ENCODE results near the gene MIAT.
"Not testable (repeated sequence)": the region's sequence is repeated elsewhere in the genome, so short reads cannot be mapped to it uniquely, and the experiment has no call there.

The MIAT gene

DNA sequence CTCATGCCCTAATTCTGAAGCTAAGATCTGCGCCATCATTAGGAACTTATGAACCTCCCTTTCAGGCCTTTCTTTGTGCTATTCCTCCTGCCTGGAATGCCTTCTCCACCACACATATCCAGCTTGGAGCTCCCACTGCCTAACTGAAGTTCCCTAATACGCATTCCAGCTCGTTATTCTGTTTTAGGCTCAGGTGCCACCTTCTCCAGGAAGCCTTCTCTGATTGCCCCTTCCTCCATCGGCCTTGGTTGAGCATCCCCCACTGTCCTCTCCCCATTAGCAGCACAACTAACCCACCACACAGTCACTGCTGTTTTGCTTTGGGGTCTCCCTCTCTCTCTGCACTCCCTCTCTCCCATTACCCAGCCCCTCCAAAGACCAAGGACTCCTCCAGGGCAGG lies 44.7 kb upstream of the MIAT start:
- POLR2A ChIA-PET: no interaction called here
- no peak for DNase-seq (ENCODE audit: low read depth, low spot score)
- TF ChIP-seq, protein P1, sequence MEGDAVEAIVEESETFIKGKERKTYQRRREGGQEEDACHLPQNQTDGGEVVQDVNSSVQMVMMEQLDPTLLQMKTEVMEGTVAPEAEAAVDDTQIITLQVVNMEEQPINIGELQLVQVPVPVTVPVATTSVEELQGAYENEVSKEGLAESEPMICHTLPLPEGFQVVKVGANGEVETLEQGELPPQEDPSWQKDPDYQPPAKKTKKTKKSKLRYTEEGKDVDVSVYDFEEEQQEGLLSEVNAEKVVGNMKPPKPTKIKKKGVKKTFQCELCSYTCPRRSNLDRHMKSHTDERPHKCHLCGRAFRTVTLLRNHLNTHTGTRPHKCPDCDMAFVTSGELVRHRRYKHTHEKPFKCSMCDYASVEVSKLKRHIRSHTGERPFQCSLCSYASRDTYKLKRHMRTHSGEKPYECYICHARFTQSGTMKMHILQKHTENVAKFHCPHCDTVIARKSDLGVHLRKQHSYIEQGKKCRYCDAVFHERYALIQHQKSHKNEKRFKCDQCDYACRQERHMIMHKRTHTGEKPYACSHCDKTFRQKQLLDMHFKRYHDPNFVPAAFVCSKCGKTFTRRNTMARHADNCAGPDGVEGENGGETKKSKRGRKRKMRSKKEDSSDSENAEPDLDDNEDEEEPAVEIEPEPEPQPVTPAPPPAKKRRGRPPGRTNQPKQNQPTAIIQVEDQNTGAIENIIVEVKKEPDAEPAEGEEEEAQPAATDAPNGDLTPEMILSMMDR (IDR thresholded peaks at IDR 0.05; ENCODE audit: insufficient read depth, low read length, missing control alignments): no peak
- CTCF ChIA-PET: interaction anchor here (1.5 kb wide), 1 partner anchor 9 kb away, joined by 6 read pairs; the partner anchor contains the start of gene CRYBA4
- H3K4me3 ChIP-seq (ENCODE audit: low read depth, low read length): no peak overlapping the region

DNA sequence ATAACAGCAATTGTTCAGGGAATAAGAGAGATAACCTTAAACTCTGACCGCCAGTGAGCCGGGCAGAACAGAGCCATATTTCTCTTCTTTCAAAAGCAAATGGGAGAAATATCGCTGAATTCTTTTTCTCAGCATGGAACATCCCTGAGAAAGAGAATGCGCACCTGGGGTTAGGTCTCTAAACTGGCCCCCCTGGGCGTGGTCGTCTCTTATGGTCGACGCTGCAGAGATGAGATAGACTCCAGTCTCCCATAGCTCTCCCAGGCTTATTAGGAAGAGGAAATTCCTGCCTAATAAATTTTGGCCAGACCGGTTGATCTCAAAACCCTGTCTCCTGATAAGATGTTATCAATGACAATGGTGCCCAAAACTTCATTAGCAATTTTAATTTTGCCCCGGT lies 43.6 kb upstream of the MIAT start:
- H3K4me3 ChIP-seq (ENCODE audit: low read depth, low read length); DNase-seq (ENCODE audit: low read depth, low spot score); CTCF ChIA-PET; POLR2A ChIA-PET: not testable (repeated sequence)

DNA sequence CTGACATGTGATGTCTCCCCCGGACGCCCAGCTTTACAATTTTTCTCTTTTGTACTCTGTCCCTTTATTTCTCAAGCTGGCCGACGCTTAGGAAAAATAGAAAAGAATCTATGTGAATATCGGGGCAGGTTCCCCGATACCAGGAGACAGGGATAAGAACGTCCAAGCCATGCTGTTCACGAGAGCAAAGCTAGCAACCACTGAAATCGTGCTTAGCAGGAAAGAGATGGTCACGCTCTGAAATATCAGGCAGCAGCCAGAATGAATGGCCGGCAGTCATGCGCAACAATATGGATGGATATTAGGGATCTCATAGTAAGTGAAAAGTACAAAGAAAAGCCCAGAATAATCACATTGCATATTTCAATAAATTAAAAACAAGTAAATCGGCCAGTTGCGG lies 43.1 kb upstream of the MIAT start:
- ChIA-PET POLR2A (no interaction called here), CTCF (no interaction called here)
- no peak for DNase-seq (ENCODE audit: low read depth, low spot score)
- TF ChIP-seq, protein P1 (IDR thresholded peaks at IDR 0.05; ENCODE audit: insufficient read depth, low read length, missing control alignments): no peak
- H3K4me3 ChIP-seq (ENCODE audit: low read depth, low read length): no peak overlapping the region

DNA sequence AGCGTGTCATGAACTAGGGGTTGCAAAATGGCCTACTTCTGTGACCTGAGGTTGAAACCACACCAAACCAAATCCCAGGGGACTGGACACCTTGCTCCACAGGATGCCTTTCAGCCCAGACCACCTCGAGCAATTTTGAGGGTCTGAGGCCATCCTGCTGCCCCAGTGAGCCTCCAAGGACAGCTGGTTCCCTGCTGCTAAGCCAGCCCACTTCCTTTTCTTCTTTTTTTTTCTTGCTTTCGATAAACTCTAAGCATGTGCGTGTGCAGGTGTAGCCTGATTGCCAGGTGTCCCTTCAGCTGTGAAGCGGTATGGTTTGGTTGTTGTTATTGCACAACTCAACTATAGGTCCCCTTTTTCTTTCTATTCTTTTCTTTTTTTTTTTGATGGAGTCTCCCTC lies 42.2 kb upstream of the MIAT start:
- CTCF ChIA-PET: no interaction called here
- no peak overlapping the region for H3K4me3 ChIP-seq (ENCODE audit: low read depth, low read length)
- POLR2A ChIA-PET: no interaction called here
- DNase-seq (ENCODE audit: low read depth, low spot score): no peak
- TF ChIP-seq, protein P1 (IDR thresholded peaks at IDR 0.05; ENCODE audit: insufficient read depth, low read length, missing control alignments): no peak

DNA sequence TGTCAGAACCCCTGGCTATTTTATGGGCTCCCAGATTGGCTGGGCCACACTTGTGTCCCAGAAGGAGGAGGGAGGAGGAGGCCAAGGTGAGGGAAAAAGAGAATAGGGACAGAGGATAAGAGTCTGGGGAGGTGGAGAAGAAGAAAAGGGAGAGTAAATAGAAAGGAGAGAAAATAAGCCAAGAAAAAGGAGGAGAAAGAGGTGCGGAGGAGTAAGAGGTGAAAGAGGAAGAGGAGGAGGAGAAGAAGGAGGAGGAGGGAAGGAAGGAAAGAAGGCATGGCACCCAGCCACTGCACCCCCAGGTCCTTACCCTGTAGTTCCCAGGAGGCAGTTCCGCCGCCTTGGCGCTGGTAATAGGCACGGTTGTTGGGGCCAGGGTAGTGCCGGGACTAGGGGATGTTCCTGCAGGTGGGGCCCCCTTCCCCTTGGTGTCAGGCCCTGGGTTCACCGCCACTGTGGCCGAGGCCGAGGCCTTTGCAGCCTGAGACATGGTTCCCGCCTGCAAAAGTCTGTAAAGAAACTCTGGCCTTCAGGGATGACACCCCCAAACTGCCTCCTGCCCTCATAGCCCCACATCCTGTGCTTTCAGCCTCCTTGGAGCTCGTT lies 41.5 kb upstream of the MIAT start:
- POLR2A ChIA-PET: no interaction called here
- DNase-seq (ENCODE audit: low read depth, low spot score): no peak
- H3K4me3 ChIP-seq (ENCODE audit: low read depth, low read length): no peak overlapping the region
- CTCF ChIA-PET: no interaction called here
- TF ChIP-seq, protein P1 (IDR thresholded peaks at IDR 0.05; ENCODE audit: insufficient read depth, low read length, missing control alignments): no peak

DNA sequence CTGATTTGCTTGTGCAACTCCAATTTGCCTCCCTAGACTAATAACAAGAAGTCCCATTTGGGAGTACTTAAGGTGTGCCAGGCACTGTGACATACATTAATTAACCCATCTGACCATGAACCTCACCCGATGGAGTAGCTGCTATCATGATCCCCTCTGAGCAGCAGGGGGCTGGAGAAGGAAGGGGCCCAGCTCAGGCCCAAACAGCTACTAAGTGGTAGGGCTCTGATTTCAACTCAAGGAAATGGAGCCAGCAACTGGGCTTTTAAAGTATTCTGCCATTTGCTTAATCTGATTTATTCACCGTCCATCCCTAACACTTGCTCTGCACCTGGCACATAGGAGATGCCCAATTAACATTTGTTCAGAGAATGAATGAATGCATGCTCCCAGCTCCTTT lies 40.7 kb upstream of the MIAT start:
- ChIA-PET CTCF (no interaction called here), POLR2A (no interaction called here)
- no peak overlapping the region for H3K4me3 ChIP-seq (ENCODE audit: low read depth, low read length)
- TF ChIP-seq, protein P1 (IDR thresholded peaks at IDR 0.05; ENCODE audit: insufficient read depth, low read length, missing control alignments): no peak
- DNase-seq (ENCODE audit: low read depth, low spot score): no peak
